ENCODE data around the gene SFXN5.
"Not testable (repeated sequence)": the region's sequence is repeated elsewhere in the genome, so short reads cannot be mapped to it uniquely, and the experiment has no call there.

Gene SFXN5, protein sequence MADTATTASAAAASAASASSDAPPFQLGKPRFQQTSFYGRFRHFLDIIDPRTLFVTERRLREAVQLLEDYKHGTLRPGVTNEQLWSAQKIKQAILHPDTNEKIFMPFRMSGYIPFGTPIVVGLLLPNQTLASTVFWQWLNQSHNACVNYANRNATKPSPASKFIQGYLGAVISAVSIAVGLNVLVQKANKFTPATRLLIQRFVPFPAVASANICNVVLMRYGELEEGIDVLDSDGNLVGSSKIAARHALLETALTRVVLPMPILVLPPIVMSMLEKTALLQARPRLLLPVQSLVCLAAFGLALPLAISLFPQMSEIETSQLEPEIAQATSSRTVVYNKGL

DNA sequence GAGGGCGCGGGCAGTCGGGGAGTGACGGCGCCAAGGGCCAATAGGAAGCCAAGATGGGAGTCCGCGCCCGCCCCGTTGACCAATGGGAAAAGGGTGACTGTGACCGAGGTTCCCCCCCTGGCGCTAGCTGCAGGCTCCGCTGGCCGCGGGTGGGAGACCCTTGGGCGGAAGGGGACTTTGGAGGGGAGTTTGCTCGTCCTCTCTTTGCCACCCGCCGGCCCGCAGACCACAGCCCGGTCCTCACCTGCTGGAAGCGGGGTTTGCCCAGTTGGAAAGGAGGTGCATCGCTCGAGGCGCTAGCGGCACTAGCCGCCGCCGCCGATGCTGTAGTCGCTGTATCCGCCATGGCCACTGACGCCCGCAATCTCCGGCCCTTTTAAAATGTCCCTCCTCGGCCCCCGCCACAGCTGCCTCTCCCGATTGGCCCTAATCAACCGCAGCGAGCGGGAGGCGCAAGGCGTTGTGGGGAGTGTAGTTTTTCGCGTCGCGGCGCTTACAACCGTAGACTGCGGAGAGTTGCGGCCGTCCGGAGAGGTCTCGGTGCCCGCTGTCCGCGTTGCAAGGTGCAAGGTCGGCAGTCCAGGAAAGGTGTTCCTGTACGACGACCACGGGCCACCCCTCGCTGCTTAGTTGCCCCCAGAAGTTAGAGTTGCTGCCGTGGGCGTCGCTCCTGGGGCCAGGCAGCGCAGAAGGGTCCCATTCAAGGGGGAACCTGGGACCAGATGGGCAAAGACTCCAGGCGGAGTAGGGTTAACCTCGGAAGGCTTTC is at the start of gene SFXN5:
TSS of gene SFXN5 (minus strand) at position 353 of the 769 bp plus-strand sequence. CDS start at position 346, 7 bp downstream.
- DNase-seq (ENCODE audit: low read depth) = peak; percentile 91

DNA sequence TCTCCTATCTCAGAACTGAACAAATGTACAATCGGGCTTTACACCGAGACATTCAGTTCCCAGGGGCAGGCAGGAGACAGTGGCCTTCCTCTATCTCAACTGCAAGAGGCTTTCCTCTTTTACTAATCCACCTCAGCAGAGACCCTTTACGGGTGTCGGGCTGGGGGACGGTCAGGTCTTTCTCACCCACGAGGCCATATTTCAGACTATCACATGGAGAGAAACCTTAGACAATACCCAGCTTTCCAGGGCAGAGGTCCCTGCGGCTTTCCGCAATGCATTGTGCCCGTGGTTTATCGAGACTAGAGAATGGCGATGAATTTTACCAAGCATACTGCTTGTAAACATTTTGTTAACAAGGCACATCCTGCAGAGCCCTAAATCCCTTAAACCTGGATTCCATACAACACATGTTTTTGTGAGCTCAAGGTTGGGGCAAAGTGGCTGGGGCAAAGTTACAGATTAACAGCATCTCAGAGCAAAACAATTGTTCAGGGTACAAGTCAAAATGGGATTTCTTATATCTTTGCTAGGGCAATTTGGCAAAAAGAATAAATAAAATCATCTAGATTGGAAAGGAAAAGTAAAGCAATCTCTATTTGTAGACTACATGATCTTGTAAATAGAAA is 48.2 kb upstream of the SFXN5 start:
- not testable (repeated sequence) for DNase-seq (ENCODE audit: low read depth)

DNA sequence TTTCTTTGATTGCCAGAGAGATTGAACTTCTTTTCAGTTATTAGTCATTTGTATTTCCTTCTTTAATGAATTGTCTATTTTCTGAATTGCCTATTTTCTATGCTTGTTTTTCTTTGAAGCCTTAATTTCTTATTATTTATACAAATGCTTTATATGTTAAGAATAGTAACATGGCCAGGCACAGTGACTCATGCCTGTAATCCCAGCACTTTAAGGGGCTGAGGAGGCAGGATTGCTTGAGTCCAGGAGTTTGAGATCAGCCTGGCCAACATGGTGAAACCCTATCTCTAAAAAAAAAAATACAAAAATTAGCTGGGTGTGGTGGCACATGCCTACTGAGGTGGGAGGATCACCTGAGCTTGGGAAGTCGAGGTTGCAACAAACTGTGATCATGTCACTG is 45.9 kb upstream of the SFXN5 start:
- no peak for DNase-seq (ENCODE audit: low read depth)

DNA sequence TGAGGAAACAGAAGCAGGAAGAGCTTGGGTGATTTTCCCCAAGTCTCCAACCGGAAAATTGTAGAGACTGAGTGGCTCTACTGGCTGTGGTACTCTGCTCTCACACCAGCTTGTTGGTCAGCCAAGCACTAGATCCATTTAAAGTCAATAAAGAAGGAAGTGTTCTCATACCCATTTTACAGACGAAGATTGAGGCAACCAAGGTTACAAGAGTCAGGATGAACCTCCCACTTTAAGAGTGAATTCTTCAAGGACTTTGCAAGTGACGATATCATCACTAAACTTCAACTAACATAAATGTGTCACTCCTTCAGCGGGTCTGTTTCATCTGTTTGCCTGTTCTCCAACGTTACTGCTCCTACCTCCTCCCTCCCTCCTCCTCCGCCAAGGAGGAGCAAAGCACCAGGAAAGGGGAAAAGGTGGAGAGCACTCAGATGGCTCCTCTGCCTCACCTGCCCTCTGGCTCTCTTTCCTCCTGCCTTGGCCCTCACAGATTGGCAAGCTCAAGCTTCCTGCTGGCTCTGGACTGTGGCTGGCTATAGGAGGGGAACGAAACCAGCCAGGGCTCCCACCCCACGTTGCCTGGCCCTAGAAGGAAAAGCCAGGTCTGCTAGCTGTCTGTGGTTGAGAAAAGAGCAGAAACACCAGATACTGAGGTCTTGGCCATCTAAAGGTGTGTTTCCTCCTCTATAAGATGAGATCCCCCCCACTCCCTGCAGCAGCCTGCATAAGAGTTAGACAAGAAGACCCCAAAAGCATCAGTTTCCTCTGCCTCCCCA is 44.9 kb upstream of the SFXN5 start:
- DNase-seq (ENCODE audit: low read depth) = no peak

DNA sequence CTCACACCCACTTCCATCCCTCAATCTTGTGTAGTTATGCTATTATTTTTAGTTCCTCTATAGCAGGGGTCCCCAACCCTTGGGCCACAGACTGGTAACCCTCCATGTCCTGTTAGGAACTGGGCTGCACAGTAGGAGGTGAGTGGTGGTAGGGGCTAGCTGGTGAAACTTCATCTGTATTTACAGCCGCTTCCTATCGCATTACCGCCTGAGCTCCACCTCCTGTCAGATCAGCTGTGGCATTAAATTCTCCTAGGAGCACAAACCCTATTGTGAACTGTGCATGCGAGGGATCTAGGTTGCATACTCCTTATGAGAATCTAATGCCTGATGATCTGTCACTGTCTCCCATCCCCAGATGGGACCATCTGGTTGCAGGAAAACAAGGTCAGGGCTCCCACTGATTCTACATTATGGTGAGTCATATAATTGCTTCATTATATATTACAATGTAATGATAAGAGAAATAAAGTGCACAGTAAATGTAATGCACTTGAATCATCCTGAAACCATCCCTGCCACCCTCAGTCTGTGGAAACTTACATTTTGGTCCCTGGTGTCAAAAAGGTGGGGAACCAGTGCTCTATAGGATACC is 42.9 kb upstream of the SFXN5 start:
- DNase-seq (ENCODE audit: low read depth) = no peak

DNA sequence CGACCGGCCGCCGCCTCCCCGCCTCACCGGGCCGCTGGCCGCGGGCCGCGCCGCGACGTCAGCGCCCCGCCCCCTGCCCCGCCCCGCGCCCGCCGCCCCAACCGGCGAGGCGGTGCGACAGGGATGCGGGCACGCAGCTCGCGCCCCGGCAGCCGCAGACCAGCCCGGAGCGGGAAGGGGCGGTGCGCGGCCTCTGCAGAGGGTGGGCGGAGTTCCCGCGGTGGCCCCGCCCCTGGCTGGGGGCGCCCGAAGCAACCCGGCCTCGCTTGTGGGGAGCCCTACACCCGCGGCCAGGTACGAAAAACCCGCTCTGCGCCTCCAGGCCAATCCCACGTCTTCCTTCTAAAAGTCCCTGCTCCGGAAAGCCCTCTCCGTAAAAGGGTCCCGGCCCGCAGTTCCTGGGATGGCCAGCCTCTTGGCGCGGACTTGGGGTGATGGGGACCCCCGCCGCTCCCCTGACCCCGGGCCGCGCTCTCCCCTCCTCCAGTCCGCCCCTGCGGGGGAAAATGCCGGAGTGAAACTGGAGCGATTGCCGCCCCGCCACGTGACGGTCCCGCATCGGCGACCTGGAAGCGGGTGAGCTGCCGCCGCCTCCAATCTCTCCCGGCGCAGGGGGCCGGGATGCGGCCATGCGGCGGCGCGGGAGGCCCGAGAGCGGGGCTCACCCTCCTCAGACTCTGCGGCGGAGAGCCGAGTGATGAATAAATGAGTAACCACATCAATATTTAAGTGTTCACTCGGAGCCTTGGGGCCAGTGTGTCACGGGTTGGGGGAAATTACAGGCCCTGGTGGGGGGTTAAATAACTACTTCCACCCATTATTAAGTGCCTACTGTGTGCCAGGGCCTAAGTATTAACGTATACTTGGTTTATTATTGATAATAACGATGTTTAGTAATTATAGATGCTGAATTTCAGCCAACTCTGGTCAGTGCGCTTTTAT is 41.7 kb upstream of the SFXN5 start, which contains the start of gene RAB11FIP5:
TSS of gene RAB11FIP5 (minus strand) at position 36 of the 942 bp plus-strand sequence. CDS start 171 bp downstream, outside the sequence.
- peak; percentile 65 for DNase-seq (ENCODE audit: low read depth)

DNA sequence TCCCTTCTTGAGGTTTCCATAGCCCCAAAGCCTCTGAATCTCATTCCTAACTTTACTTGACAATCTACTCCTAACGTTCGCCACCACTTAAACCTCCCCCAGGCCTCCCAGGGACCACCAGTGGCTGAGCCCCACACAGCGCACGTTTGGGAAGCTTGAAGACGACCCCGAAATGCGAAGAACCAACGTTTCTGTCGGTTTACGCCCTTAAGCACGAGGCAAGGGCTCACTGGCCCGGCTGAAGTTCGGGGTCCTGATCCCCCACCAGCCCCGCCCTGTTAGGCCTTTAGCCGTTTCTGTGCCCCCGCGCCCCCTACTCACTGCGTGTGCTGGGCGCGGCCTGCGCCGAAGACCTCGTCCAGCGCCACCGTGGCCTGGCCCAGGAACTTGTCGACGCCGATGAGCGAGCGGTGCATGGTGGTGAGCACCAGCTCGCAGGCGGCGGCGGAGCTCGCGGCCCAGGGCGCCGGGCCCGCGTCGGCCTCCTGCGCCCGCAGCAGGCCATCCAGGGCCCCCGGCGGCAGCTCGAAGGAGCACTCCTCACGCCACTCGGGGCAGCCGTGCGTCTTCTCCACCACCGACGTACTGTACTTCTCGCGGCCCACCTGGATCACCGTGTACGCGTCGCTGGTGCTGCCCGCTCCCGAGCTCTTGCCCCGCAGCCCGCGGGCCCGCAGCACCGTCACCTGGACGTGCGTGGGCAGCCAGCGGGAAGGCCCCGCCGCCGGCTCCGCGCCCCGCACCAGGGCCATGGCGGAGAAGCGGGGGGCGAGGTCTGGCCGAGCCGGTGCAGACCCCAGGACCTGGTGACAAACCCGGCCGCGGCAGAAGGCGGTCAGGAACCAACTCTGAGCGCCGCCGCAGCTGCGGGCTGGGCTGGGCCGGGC is 40.8 kb upstream of the SFXN5 start:
- peak; percentile 5 for DNase-seq (ENCODE audit: low read depth)

DNA sequence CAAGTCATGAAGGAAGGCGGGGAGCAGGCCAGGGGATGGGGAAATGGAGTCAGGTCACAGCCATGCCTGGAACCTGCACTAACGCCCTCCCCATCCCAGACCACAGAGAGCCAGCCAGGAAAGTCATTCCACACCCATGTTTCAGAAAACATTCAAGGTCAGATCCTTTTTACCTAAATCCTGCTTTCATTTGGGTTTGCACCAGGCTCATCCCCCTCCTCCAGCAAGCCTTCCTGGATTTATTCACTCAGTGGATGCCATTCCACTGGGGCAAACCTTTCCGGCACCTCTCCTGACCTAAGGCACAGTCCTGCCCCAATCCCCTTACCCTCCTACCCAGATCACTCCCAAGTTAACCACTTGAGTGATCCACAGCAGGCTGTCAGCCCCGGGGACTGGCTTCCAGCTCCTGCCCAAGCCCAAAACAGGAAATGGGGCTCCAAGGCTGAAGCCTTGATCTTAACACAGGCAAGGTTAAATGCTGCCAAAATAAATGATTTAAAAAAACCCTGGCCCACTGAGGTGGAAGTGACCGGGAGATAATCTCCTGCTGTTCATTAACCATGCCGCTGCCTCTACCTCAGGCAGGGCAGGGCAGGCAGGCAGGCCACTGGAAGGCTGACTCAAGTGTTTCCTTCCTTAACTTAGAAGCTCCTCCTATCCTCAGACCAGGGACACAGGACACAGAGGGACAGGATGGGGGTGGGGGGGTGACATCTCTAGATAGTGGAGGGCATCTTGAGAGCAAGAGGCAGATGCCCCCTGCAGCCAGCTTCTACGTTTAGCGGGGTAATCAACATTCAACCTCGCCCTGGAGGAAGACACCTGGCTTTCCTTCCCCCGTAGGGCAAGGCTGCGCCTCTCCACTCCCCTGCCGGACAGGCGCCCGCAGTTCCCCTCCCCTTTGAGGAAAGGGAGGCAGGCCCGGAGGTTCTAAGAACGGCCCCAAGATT is 39.8 kb upstream of the SFXN5 start:
- no peak for DNase-seq (ENCODE audit: low read depth)

DNA sequence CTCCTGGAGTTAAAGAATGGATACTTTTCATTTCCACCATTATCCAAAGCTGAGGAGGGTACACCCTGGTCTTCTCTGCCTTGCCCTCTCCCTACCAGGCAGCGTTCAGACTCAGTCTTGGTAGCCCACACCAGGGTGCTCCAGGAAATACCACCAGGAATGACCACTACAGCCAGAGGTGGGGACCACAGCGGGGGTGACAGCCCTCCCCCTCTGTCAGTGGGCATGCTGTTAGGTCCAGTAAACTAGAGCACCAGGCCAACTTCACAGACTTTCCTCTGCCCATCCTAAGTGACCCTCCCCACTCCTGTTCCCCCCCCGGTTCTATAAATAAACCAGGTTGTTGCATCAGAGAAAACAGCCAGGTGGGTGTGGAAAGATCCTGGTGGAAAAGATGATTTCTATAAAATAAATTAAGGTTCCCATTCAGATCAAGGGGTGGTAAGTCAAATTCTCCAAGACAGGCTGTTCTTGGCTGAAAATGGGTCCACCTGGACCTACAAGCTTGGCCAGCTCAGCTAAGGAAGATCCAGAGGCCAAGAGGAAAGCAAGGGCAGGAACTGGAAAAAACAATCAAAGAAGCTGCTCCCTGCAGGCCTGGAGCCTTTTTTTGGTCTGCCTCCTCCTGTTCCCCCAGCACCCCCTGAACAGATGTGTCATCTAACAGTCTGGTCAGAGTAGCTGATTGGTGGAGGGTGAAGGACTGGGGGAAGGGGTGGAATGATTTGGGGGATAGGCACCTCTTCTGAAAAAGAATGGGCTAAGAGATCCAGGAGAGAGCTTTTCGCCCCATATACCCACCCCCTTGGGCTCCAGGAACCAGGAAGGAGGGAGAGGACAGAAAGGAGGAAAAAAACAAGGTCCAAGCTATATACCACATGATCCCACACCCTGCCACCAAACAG is 38.9 kb upstream of the SFXN5 start:
- DNase-seq (ENCODE audit: low read depth) = no peak

DNA sequence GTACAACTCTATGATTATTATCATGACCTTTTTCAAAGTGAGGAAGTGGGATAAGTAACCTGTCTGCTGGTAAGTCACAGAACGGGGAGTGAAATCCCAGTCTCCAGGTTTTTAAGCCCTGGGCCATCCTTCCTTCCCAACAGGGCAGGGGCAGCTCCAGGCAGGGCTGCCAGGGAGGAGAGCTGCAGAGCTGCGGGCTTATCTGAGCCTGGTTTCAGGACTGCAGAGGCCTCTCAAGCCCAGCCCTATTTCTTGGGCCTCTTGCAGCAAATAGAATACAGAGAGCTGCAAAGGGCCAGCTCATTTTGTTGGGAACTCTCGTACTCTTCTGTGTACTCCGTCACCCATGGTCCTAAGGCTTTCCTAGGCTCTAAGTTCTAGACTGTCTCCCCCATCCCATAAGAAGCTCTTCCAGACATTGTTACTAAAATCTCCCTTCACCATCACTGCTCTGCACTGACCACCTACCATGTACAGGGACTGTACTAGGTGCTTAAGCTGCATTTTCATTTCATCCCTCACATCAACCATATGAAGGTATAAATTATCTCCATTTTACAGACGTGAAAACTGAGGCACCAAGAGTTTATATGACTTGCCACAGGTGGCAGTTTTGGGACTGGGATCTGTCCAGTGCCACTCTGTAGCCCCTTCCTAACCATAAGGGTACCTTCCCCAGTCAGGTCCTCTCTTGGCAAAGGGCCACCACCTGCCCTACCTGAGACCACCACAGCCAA is 38.1 kb upstream of the SFXN5 start:
- no peak for DNase-seq (ENCODE audit: low read depth)

DNA sequence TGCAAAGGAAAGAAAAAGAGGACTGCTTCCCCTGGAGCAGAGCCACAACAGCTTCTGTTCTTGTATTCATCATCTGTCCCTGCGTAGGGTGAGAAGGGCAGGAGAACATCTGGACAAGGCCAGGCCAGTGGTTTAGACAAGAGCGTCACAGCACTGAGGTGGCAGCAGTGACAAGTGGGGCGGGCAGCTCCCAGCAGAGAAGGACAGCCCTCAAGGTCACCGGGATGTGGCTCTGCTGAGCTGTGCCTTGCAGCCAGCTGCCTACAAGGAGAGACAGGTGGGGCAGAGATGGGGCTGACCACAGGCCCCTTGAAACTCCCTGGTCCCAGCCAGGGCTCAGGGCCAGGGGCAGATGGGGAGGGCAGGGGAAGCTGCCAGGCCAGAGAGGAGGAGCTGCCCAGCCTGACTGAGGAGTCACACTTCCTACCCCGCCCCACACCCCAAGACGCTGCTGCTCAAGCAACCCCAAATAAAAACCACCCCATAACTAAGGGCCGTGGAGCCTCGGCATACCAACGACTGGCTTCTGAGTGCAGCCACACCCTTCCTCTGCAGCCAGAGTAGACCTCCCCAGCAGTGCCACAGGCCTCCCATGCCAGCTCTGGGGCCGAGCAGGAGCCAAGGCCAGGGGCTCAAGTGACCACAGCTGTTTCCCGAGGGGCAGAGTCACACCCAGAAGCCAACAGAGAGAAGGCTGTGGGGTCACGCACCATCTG is 35.9 kb upstream of the SFXN5 start:
- no peak for DNase-seq (ENCODE audit: low read depth)

DNA sequence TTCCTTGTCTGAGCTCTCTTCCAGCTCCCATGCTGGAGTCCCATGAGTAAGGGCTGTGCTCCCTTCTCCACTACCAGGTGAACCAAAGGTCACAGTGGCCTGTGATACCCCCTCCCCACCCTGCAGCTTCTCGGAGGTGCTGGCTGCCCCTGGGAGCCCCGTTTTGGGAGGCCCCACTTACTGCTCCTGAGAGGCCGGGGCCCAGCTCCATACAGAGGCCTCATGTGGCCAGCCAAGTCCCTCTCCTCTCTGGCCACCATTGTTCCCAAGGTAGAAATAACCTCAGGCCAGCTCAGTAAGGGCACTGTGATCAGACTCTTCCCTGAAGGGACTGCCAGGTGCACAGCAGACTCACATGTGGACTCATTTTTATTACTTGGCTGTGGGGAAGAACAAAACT is 35.3 kb upstream of the SFXN5 start:
- no peak for DNase-seq (ENCODE audit: low read depth)

DNA sequence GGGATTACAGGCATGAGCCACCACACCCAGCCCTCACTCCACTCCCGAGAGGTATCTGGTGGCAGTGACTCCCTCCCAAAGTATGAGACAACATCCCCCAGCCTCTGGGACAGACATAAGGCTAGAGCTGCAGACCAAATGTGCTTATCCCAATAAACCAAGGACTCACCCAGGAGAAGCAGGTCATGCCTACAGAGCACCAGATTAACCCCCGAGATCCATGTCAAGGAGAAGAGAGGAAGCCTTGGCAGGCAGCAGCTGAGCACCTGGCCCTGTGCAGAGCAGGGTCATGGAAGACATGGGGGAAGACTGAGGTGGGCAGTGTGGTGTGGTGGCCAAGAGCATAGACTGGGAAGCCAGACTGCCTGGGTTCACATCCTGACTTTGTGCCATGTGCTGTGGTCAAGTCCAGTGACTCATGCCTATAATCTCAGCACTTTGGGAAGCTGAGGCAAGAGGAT is 34.0 kb upstream of the SFXN5 start:
- DNase-seq (ENCODE audit: low read depth) = no peak

DNA sequence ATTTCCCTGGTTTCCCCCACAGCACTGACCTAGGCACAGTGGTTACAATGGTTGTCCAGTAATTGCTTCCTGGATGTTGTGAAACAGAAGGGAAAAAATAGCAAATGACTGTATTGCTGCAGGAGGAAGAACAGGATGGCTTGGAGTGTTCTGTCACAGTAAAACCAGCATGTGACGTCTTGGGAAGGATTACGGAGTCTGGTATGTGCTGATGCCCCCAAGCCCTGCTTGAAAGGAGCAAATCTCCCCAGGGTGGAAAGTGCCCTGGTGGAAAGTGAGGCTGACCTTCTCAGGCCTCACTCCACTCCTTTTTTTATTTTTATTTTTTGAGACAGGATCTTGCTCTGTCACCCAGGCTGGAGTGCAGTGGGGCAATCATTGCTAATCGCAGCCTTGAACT is 33.4 kb upstream of the SFXN5 start:
- DNase-seq (ENCODE audit: low read depth) = no peak

DNA sequence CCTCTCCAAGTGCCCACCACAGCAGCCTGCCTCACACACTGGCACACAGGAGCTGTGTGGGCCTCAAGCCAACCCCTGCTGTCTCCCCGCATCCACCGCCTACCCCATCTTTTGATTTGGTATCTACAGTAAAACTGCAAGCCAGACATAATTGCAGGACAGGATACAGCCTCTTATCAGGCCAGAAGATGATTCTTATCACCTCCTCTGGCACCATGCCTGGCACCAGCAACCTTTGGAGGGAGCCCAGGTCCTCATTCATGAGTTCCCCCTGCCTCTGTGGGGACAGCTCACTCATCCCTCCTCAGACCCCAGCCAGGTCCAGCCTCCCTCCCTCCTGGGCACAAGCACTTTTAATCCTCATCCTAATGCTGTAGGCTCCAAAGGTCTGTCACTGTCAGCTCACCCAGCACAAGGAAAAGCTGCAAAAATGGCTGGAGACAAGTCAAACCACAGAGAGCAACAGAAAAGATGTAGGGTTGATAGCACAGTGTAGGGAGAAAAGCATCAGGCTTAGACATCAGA is 31.6 kb upstream of the SFXN5 start:
- no peak for DNase-seq (ENCODE audit: low read depth)

Measured in stimulated activated CD8-positive, alpha-beta memory T cell treated with anti-CD3 and anti-CD28 coated beads, Interleukin-12 subunit alpha, Interleukin-12 subunit beta, amount 100 ng/mL, for 4 hours (primary cell).